PC-3 (cell line): ENCODE data around the gene PFKFB3. TPM values are rescaled to one million over a fixed set of nuclear protein-coding genes. Genes with fewer than 3 reads are reported as not detected.

Source experiments
- ATAC-seq: fragments of 200-7000 bp; cut with Tn5 transposase; 2 replicates; pipeline ENCODE4 v1.9.1; 2020; ENCODE audit warnings: mild to moderate bottlenecking, moderate library complexity
- BruUV-seq: library from RNA; stranded (reverse); fragments of 400-500 nt; replicated peaks from 2 replicates; lab custom pipeline; 2021; lab: Mats Ljungman, UMichigan
- CTCF ChIA-PET: fragments of 300-600 bp; sonication (Branson Sonifier 250); formaldehyde crosslinking; loops from one replicate; lab custom pipeline; 2022; ENCODE audit warnings: antibody characterized with exemption; lab: Charles Lee
- POLR2A ChIA-PET: fragments of 300-600 bp; sonication (Branson Sonifier 250); formaldehyde crosslinking; loops from one replicate; lab custom pipeline; 2022; ENCODE audit warnings: antibody characterized with exemption; ENCODE audit not compliant: unreplicated experiment; lab: Charles Lee
- DNase-seq: peaks from one replicate; pipeline ENCODE4 v3.0.0-alpha.2; 2015
- H2AFZ ChIP-seq: fragments of 300-600 bp; sonication (generic); 2 replicates; pipeline ENCODE4 v1.6.0; 2016; ENCODE audit warnings: antibody characterized with exemption, low read length
- H3F3A ChIP-seq: fragments of 300-600 bp; sonication (generic); one replicate; pipeline ENCODE4 v1.6.0; 2017; ENCODE audit warnings: antibody characterized with exemption, low read length, control low read depth, mild to moderate bottlenecking; ENCODE audit not compliant: unreplicated experiment
- H3K27ac ChIP-seq: fragments of 300-600 bp; sonication (generic); 2 replicates; pipeline ENCODE4 v1.5.1; 2016; ENCODE audit warnings: mild to moderate bottlenecking, low read length
- H3K27me3 ChIP-seq: fragments of 300-600 bp; sonication (generic); 2 replicates; pipeline ENCODE4 v1.6.1; 2016; ENCODE audit warnings: low read length, mixed read lengths
- H3K36me3 ChIP-seq: fragments of 300-600 bp; sonication (generic); 2 replicates; pipeline ENCODE4 v1.6.1; 2016; ENCODE audit warnings: low read depth, mixed run types, low read length, mixed read lengths
- H3K4me1 ChIP-seq: fragments of 300-600 bp; sonication (generic); 2 replicates; pipeline ENCODE4 v1.5.1; 2016; ENCODE audit warnings: low read length; ENCODE audit not compliant: insufficient read depth
- H3K4me2 ChIP-seq: fragments of 300-600 bp; sonication (generic); 2 replicates; pipeline ENCODE4 v1.6.0; 2016; ENCODE audit warnings: low read length
- H3K4me3 ChIP-seq: fragments of 300-600 bp; sonication (generic); 2 replicates; pipeline ENCODE4 v1.5.1; 2016; ENCODE audit warnings: mild to moderate bottlenecking, low read length, mixed read lengths
- H3K79me2 ChIP-seq: fragments of 300-600 bp; sonication (generic); 2 replicates; pipeline ENCODE4 v1.6.1; 2017; ENCODE audit warnings: low read length, mixed read lengths
- H3K9ac ChIP-seq: fragments of 300-600 bp; sonication (generic); 2 replicates; pipeline ENCODE4 v1.6.0; 2016; ENCODE audit warnings: mild to moderate bottlenecking, low read length
- H3K9me2 ChIP-seq: fragments of 300-600 bp; sonication (generic); replicated peaks from 2 replicates; pipeline ENCODE4 v1.6.1; 2016; ENCODE audit warnings: mixed run types, low read length, mixed read lengths
- H3K9me3 ChIP-seq: fragments of 300-600 bp; sonication (generic); 2 replicates; pipeline ENCODE4 v1.6.1; 2016; ENCODE audit warnings: low read length, mixed read lengths
- H4K20me1 ChIP-seq: fragments of 300-600 bp; sonication (generic); 2 replicates; pipeline ENCODE4 v1.6.1; 2016; ENCODE audit warnings: low read length, mixed read lengths
- CTCF ChIP-seq: fragments of 300-600 bp; sonication (generic); conservative IDR thresholded peaks from 2 replicates; pipeline ENCODE4 v1.5.1; 2017; ENCODE audit warnings: antibody characterized with exemption, low read depth, mild to moderate bottlenecking, low read length
- EZH2 ChIP-seq: fragments of 300-600 bp; sonication (generic); IDR thresholded peaks from one replicate; pipeline ENCODE4 v1.6.1; 2017; ENCODE audit warnings: antibody characterized with exemption, mild to moderate bottlenecking, low read length; ENCODE audit not compliant: unreplicated experiment
- EZH2phosphoT487 ChIP-seq: fragments of 300-600 bp; sonication (generic); IDR thresholded peaks from 2 replicates; pipeline ENCODE4 v1.6.1; 2018; ENCODE audit warnings: mild to moderate bottlenecking, antibody characterized with exemption, low read length, borderline replicate concordance
- intact Hi-C: fragments of 100-400 bp; cut with micrococcal nuclease; formaldehyde crosslinking; loops from 2 replicates; pipeline ENCODE4 v1.9.0; 2023
- total RNA-seq: library from RNA; depleted of rRNA; stranded (reverse); fragments of >200 nt; gene quantifications from 2 replicates; pipeline ENCODE4 v1.2.3, GENCODE V29; 2014

PFKFB3 gene
- total RNA-seq, 1 experiment from 2014 or later: 19.5 TPM

- TF ChIP-seq EZH2 (no peak), CTCF (no peak), EZH2phosphoT487 (no peak)
- H3K27me3 ChIP-seq: no peaks in the 10 kb centered on the region
- BruUV-seq: no TSS peak
- H3K27ac ChIP-seq: no peak overlapping the region
- DNase-seq: no peak
- no peaks in the 10 kb centered on the region for H3F3A ChIP-seq
- ChIA-PET CTCF (no interaction called here), POLR2A (no interaction called here)
- no peak overlapping the region for H3K4me2 ChIP-seq
- H3K36me3 ChIP-seq: no peaks in the 10 kb centered on the region
- H2AFZ ChIP-seq: no peak overlapping the region
- no peak for ATAC-seq
- H4K20me1 ChIP-seq: no peaks in the 10 kb centered on the region
- H3K9ac ChIP-seq: no peak overlapping the region
- H3K4me1 ChIP-seq: peaks cover 6% of the 10 kb centered on the region
- H3K79me2 ChIP-seq: no peaks in the 10 kb centered on the region
- intact Hi-C loops: no loop called here
- H3K9me2 ChIP-seq: no peaks in the 10 kb centered on the region
- no peaks in the 10 kb centered on the region for H3K9me3 ChIP-seq
- no peak overlapping the region for H3K4me3 ChIP-seq
Observed at GRCh38 chr10:6269953-6270867, 67.5 kb downstream of the PFKFB3 start.

DNA sequence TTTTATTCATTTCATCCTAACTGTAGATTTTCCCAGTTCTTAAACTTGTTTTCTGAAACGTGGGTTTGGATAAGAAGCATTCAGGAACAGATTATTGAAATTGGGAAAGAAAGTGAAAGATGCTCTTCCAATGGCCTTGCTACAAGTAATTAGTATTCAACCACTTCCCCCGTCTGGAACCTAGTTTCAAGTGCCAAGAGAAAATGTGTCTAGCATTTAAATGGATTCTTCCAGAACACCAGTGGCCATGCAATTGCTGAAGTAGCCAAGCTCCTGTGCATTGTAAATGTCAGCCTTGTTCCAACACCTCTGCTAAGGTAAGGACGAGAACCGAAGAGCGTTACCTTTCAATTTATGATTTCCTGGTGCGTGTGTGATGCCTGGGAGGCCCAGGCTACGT, 68.2 kb downstream of the PFKFB3 start:
- no TSS peak for BruUV-seq
- no peak overlapping the region for H3K9ac ChIP-seq
- no peak overlapping the region for H3K4me3 ChIP-seq
- ATAC-seq (no peak), DNase-seq (no peak)
- H3K4me2 ChIP-seq: no peak overlapping the region
- H3K27ac ChIP-seq: no peak overlapping the region
- H3K36me3 ChIP-seq: no peaks in the 10 kb centered on the region
- no peaks in the 10 kb centered on the region for H3F3A ChIP-seq
- no peaks in the 10 kb centered on the region for H3K9me3 ChIP-seq
- H3K4me1 ChIP-seq: peaks cover 12% of the 10 kb centered on the region
- no peaks in the 10 kb centered on the region for H3K27me3 ChIP-seq
- intact Hi-C loops: no loop called here
- H4K20me1 ChIP-seq: no peaks in the 10 kb centered on the region
- no peaks in the 10 kb centered on the region for H3K9me2 ChIP-seq
- H2AFZ ChIP-seq: no peak overlapping the region
- no peak for TF ChIP-seq EZH2
- TF ChIP-seq CTCF: no peak
- TF ChIP-seq EZH2phosphoT487: no peak
- no peaks in the 10 kb centered on the region for H3K79me2 ChIP-seq
- CTCF ChIA-PET: no interaction called here
- POLR2A ChIA-PET: no interaction called here

DNA sequence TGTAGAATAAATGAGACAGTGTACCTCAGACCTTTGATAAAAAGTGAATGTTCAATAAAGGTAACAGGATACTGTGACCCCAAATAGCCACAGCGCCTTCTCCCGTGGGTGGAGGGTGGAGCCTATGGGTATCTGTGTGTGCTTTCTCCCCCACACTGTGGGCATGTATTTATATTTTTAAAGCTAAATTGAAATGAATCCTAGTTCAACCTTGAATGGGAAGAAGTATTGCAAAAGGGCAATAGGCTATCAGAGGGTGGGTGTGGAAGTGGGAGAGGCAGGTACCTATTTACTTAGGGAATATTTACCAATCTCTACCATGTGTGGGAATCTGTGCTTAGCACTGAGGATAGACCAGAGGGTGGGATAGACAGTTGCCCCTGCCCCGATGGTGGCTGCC, 68.9 kb downstream of the PFKFB3 start:
- no peak for ATAC-seq
- H3K79me2 ChIP-seq: no peaks in the 10 kb centered on the region
- no peak overlapping the region for H2AFZ ChIP-seq
- H3K4me2 ChIP-seq: no peak overlapping the region
- no peaks in the 10 kb centered on the region for H3K9me2 ChIP-seq
- DNase-seq: no peak
- intact Hi-C loops: no loop called here
- no peaks in the 10 kb centered on the region for H3K27me3 ChIP-seq
- TF ChIP-seq CTCF (no peak), EZH2 (no peak), EZH2phosphoT487 (no peak)
- H4K20me1 ChIP-seq: no peaks in the 10 kb centered on the region
- no peaks in the 10 kb centered on the region for H3K9me3 ChIP-seq
- H3K4me3 ChIP-seq: no peak overlapping the region
- H3K27ac ChIP-seq: no peak overlapping the region
- ChIA-PET CTCF (no interaction called here), POLR2A (no interaction called here)
- H3F3A ChIP-seq: no peaks in the 10 kb centered on the region
- peaks cover 15% of the 10 kb centered on the region for H3K4me1 ChIP-seq
- H3K36me3 ChIP-seq: no peaks in the 10 kb centered on the region
- H3K9ac ChIP-seq: no peak overlapping the region
- no TSS peak for BruUV-seq
